HCT116 (cell line): ENCODE measurements around the gene STAMBPL1. TPM values are rescaled to one million over a fixed set of nuclear protein-coding genes. Genes with fewer than 3 reads are reported as not detected.

Experiments used
- ATAC-seq: fragments of 200-7000 bp; cut with Tn5 transposase; 2 replicates; pipeline ENCODE4 v1.9.1; 2020; ENCODE audit warnings: mild to moderate bottlenecking, moderate library complexity
- BruUV-seq: library from RNA; stranded (reverse); fragments of 400-500 nt; replicated peaks from 2 replicates; lab custom pipeline; 2021; lab: Mats Ljungman, UMichigan
- CTCF ChIA-PET: fragments of 300-600 bp; sonication (Branson Sonifier 250); formaldehyde crosslinking; loops from one replicate; lab custom pipeline; 2021; ENCODE audit warnings: antibody characterized with exemption; lab: Charles Lee
- POLR2A ChIA-PET: fragments of 300-600, 350-600 bp; sonication (Branson Sonifier 250); formaldehyde crosslinking; loops from one replicate; lab custom pipeline; 2021; ENCODE audit warnings: antibody characterized with exemption; lab: Charles Lee
- RAD21 ChIA-PET, 2 experiments: fragments of 300-600 bp; sonication (Branson Sonifier 250); formaldehyde crosslinking; loops; one replicate each; lab custom pipeline; 2023; ENCODE audit warnings: low total read pairs in 2 of 2; ENCODE audit not compliant: uncharacterized antibody in 2 of 2, unreplicated experiment in 2 of 2, low non-redundant PET in 1 of 2; lab: Charles Lee
- DNase-seq: peaks from one replicate; pipeline ENCODE4 v3.0.0-alpha.2; 2010; ENCODE audit warnings: low read depth, low spot score
- H2AFZ ChIP-seq: fragments of 200-600 bp; shearing (Covaris generic), sonication (generic); 2 replicates; pipeline ENCODE4 v1.6.1; 2017; ENCODE audit warnings: low read depth, mixed run types, mixed read lengths, antibody characterized with exemption, low read length; ENCODE audit not compliant: poor library complexity, severe bottlenecking
- H3K27ac ChIP-seq: 2 replicates; pipeline ENCODE4 v1.5.1; 2012; ENCODE audit warnings: low read depth, low read length
- H3K27me3 ChIP-seq: fragments of 200-600 bp; sonication (generic); 2 replicates; pipeline ENCODE4 v1.6.1; 2016; ENCODE audit warnings: mixed run types, low read length, mixed read lengths; ENCODE audit not compliant: insufficient read depth
- H3K36me3 ChIP-seq, 2 experiments: fragments of 200-500 bp in 1 of 2; fragments of 200-600 bp in 1 of 2; sonication (Bioruptor generic) in 1 of 2; sonication (generic) in 1 of 2; 2 replicates each; pipeline versions ENCODE4 v1.5.1 to v1.6.1; 2014 to 2016; ENCODE audit warnings: low read length in 2 of 2, inconsistent platforms in 1 of 2, mixed read lengths in 1 of 2, mixed run types in 1 of 2; ENCODE audit not compliant: insufficient read depth in 2 of 2, control insufficient read depth in 1 of 2
- H3K4me1 ChIP-seq, 2 experiments: fragments of 200-600 bp in 1 of 2; sonication (generic) in 1 of 2; 2 replicates each; pipeline versions ENCODE4 v1.5.1 to v1.6.1; 2012 to 2017; ENCODE audit warnings: low read length in 2 of 2, inconsistent platforms in 1 of 2, mild to moderate bottlenecking in 1 of 2, mixed read lengths in 1 of 2, mixed run types in 1 of 2, moderate library complexity in 1 of 2; ENCODE audit not compliant: insufficient read depth in 2 of 2, control insufficient read depth in 1 of 2
- H3K4me2 ChIP-seq: fragments of 200-600 bp; sonication (generic); 2 replicates; pipeline ENCODE4 v1.6.1; 2017; ENCODE audit warnings: mixed run types, low read length, mixed read lengths
- H3K4me3 ChIP-seq, 2 experiments: fragments of 200-600 bp in 1 of 2; sonication (generic) in 1 of 2; replicated peaks in 1 of 2; 2 replicates each; pipeline ENCODE4 v1.5.1; 2011 to 2016; ENCODE audit warnings: low read length in 2 of 2, control low read depth in 1 of 2, low read depth in 1 of 2, mild to moderate bottlenecking in 1 of 2, mixed read lengths in 1 of 2, mixed run types in 1 of 2
- H3K79me2 ChIP-seq: fragments of 200-600 bp; sonication (generic); 2 replicates; pipeline ENCODE4 v1.6.1; 2017; ENCODE audit warnings: mild to moderate bottlenecking, mixed run types, low read length, moderate library complexity, mixed read lengths; ENCODE audit not compliant: insufficient read depth
- H3K9ac ChIP-seq: fragments of 200-600 bp; sonication (generic); 2 replicates; pipeline ENCODE4 v1.6.1; 2016; ENCODE audit warnings: low read length, mixed read lengths
- H3K9me2 ChIP-seq: fragments of 200-600 bp; sonication (generic), shearing (Covaris generic); 2 replicates; pipeline ENCODE4 v1.6.1; 2017; ENCODE audit warnings: mixed run types, mild to moderate bottlenecking, moderate library complexity; ENCODE audit not compliant: insufficient read depth
- H3K9me3 ChIP-seq, 2 experiments: fragments of 200-500 bp in 1 of 2; fragments of 200-600 bp in 1 of 2; sonication (Bioruptor generic) in 1 of 2; sonication (generic) in 1 of 2; 2 replicates each; pipeline ENCODE4 v1.6.1; 2014 to 2017; ENCODE audit warnings: low read length in 2 of 2, mixed read lengths in 2 of 2, inconsistent platforms in 1 of 2, low read depth in 1 of 2, mild to moderate bottlenecking in 1 of 2, mixed run types in 1 of 2, moderate library complexity in 1 of 2; ENCODE audit not compliant: control insufficient read depth in 1 of 2, insufficient read depth in 1 of 2
- H4K20me1 ChIP-seq: fragments of 200-600 bp; sonication (generic), shearing (Covaris generic); 2 replicates; pipeline ENCODE4 v1.6.1; 2017; ENCODE audit warnings: mixed run types, mild to moderate bottlenecking, moderate library complexity; ENCODE audit not compliant: insufficient read depth
- CBX3 ChIP-seq: IDR thresholded peaks from 2 replicates; pipeline ENCODE4 v1.6.1; 2012; ENCODE audit warnings: low read depth
- CEBPB ChIP-seq: IDR thresholded peaks from 2 replicates; pipeline ENCODE4 v1.6.1; 2012; ENCODE audit warnings: low read depth
- EGR1 ChIP-seq: IDR thresholded peaks from 2 replicates; pipeline ENCODE4 v1.6.1; 2012; ENCODE audit warnings: low read depth
- ELF1 ChIP-seq: IDR thresholded peaks from 2 replicates; pipeline ENCODE4 v1.6.1; 2012; ENCODE audit warnings: low read depth, borderline replicate concordance
- POLR2A ChIP-seq: IDR thresholded peaks from 2 replicates; pipeline ENCODE4 v1.7.0; 2011; ENCODE audit warnings: borderline replicate concordance; ENCODE audit not compliant: insufficient read depth, insufficient read length; ENCODE audit errors: extremely low read depth
- POLR2AphosphoS5 ChIP-seq: IDR thresholded peaks from 2 replicates; pipeline ENCODE4 v1.6.1; 2011; ENCODE audit warnings: mild to moderate bottlenecking, low read depth, low read length, moderate library complexity
- REST ChIP-seq: IDR thresholded peaks from 2 replicates; pipeline ENCODE4 v1.6.1; 2012; ENCODE audit warnings: low read depth
- SIN3A ChIP-seq: IDR thresholded peaks from 2 replicates; pipeline ENCODE4 v1.6.1; 2012; ENCODE audit warnings: low read depth
- SP1 ChIP-seq: IDR thresholded peaks from 2 replicates; pipeline ENCODE4 v1.6.1; 2012; ENCODE audit warnings: low read depth
- SRF ChIP-seq: IDR thresholded peaks from 2 replicates; pipeline ENCODE4 v1.6.1; 2012; ENCODE audit warnings: low read depth
- TCF7L2 ChIP-seq: IDR thresholded peaks from 2 replicates; pipeline ENCODE4 v1.7.0; 2011; ENCODE audit warnings: borderline replicate concordance, inconsistent platforms; ENCODE audit not compliant: insufficient read depth, insufficient read length; ENCODE audit errors: extremely low read depth
- ZBTB33 ChIP-seq: IDR thresholded peaks from 2 replicates; pipeline ENCODE4 v1.6.1; 2011; ENCODE audit warnings: mild to moderate bottlenecking, low read length, moderate library complexity; ENCODE audit not compliant: insufficient replicate concordance; ENCODE audit errors: extremely low read depth
- ZFX ChIP-seq: fragments of 450-650 bp; IDR thresholded peaks from 2 replicates; pipeline ENCODE4 v1.6.1; 2017
- ZNF274 ChIP-seq: fragments of 200-500 bp; sonication (Bioruptor generic); IDR thresholded peaks from 2 replicates; pipeline ENCODE4 v1.6.1; 2014; ENCODE audit warnings: mild to moderate bottlenecking, low read depth, low read length, inconsistent platforms
- intact Hi-C: fragments of 100-400 bp; cut with micrococcal nuclease; formaldehyde crosslinking; loops from 2 replicates; pipeline ENCODE4 v1.10.0; 2022
- total RNA-seq: library from RNA; stranded (reverse); gene quantifications from one replicate; pipeline ENCODE4 v1.2.1, GENCODE V29; 2021; ENCODE audit not compliant: unreplicated experiment
- TF ChIP-seq, protein P1 (sequence below), 3 experiments: fragments of 200-600 bp in 1 of 3; sonication (generic) in 1 of 3; IDR thresholded peaks in 2 of 3; conservative IDR thresholded peaks in 1 of 3; 2 replicates each; pipeline ENCODE4 v1.5.1; 2012 to 2017; ENCODE audit warnings: low read depth in 2 of 3, low read length in 2 of 3, antibody characterized with exemption in 1 of 3, borderline replicate concordance in 1 of 3, control low read depth in 1 of 3, mild to moderate bottlenecking in 1 of 3, mixed read lengths in 1 of 3, mixed run types in 1 of 3, moderate library complexity in 1 of 3; ENCODE audit not compliant: insufficient read depth in 1 of 3

The STAMBPL1 gene
- total RNA-seq, 1 experiment from 2014 or later: 11.0 TPM

DNA sequence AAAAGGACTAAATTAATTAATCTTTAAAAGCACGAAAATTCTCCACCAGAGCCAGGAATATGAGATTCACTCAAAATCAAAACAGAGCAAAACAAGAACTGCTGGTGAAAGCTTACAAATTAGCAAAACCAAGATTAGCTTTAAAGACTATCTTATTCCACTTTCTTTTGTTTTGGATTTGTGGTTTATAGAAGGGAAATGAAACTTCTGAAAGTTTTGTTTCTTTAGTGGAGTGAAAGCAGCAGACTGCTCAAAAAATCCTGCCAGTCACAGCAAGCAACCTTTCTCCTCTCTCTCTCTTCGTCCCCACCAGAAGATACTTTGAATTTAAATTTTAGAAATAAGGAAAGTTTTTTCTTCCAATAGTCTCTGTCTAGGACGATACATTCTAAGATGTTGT is 64.8 kb downstream of the STAMBPL1 start:
- Histone ChIP-seq H3K36me3 (no peaks in the 10 kb centered on the region), H3K4me1 (no peaks in the 10 kb centered on the region), H2AFZ (no peak overlapping the region), H3K27me3 (no peaks in the 10 kb centered on the region), H3K9ac (no peak overlapping the region), H4K20me1 (no peaks in the 10 kb centered on the region), H3K4me2 (no peak overlapping the region), H3K9me2 (no peaks in the 10 kb centered on the region), H3K9me3 (no peaks in the 10 kb centered on the region)
- RAD21 ChIA-PET: no interaction called here
- intact Hi-C loops: no loop called here
- no TSS peak for BruUV-seq
- POLR2A ChIA-PET: no interaction called here
- no peak for ATAC-seq
- CTCF ChIA-PET: interaction anchor here (0.8 to 1.0 kb wide), 2 partner anchors 10 to 42 kb away, joined by 3 to 4 read pairs; no protein-coding TSS in a partner anchor
- no peak for TF ChIP-seq ZBTB33
- TF ChIP-seq, protein P1, sequence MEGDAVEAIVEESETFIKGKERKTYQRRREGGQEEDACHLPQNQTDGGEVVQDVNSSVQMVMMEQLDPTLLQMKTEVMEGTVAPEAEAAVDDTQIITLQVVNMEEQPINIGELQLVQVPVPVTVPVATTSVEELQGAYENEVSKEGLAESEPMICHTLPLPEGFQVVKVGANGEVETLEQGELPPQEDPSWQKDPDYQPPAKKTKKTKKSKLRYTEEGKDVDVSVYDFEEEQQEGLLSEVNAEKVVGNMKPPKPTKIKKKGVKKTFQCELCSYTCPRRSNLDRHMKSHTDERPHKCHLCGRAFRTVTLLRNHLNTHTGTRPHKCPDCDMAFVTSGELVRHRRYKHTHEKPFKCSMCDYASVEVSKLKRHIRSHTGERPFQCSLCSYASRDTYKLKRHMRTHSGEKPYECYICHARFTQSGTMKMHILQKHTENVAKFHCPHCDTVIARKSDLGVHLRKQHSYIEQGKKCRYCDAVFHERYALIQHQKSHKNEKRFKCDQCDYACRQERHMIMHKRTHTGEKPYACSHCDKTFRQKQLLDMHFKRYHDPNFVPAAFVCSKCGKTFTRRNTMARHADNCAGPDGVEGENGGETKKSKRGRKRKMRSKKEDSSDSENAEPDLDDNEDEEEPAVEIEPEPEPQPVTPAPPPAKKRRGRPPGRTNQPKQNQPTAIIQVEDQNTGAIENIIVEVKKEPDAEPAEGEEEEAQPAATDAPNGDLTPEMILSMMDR (IDR thresholded peaks at IDR 0.05 in 2 of 3, conservative IDR thresholded peaks at IDR 0.05 in 1 of 3; ENCODE audit: borderline replicate concordance in 1 of 3, insufficient read depth in 1 of 3, low read depth in 2 of 3, low read length in 2 of 3): no peak
- no peak for TF ChIP-seq POLR2A
- TF ChIP-seq SRF: no peak
- TF ChIP-seq SIN3A: no peak
- TF ChIP-seq CEBPB: no peak
- no peak for TF ChIP-seq POLR2AphosphoS5
- TF ChIP-seq SP1: no peak
- no peak for TF ChIP-seq CBX3
- no peak for TF ChIP-seq REST
- TF ChIP-seq ZFX: no peak
- TF ChIP-seq ZNF274: no peak
- TF ChIP-seq TCF7L2: no peak
- no peak for TF ChIP-seq ELF1
- no peak for TF ChIP-seq EGR1
- TF ChIP-seq, all 23 proteins: peak for 0
- DNase-seq: no peak
- Histone ChIP-seq H3K27ac (no peak overlapping the region), H3K79me2 (no peaks in the 10 kb centered on the region), H3K4me3 (no peak overlapping the region)
